Spleen (tissue), 7 donors: ENCODE data around the gene CRAT.

Experiments used
- CTCF ChIP-seq, 11 experiments: fragments of 200-600 bp in 7 of 11; fragments of 450-650 bp in 4 of 11; sonication (generic) in 4 of 11; IDR thresholded peaks in 8 of 11; conservative IDR thresholded peaks in 3 of 11; 1 replicate in 7 of 11; 2 replicates in 4 of 11; pipeline versions ENCODE4 v1.4.0 to v1.8.0; 2016 to 2021; ENCODE audit warnings: antibody characterized with exemption in 11 of 11, inconsistent platforms in 4 of 11, mild to moderate bottlenecking in 1 of 11
- POLR2AphosphoS5 ChIP-seq, 3 donors: sonication (generic); formaldehyde crosslinking; IDR thresholded peaks; one replicate each; pipeline ENCODE4 v1.5.1; 2017; ENCODE audit warnings: antibody characterized with exemption in 3 of 3
- donor health status: DM: no; HTN: no; CAD: no; lungs with moderate emphysema.
- donor health status: DM: no; HTN: no; CAD: no.
- donor health status: DM: no; HTN: no; CAD: no.

DNA sequence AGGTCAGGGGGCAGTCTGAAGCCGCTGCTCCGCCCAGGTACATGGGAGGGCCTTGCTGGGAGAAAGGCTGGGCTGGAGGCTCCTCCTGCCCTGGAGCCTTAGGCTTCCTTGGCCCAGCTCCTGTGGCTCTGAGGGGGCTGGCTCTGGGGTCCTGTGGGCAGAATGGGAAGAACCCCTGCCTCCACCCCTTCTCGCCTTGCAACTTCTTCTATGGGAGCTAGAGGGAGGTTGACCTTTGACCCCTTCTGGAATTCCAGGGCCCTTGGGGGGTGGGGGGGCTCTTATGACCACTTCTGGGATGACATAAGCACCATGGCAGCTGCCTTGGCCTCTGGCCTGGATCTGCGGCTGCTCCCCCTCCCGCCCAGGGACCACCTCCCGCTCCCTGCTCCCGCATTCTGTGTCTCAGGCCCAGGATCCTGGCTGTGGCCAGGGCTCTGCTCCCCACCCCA is 35.3 kb upstream of the CRAT start:
- TF ChIP-seq CTCF (IDR thresholded peaks at IDR 0.05 in 8 of 11, conservative IDR thresholded peaks at IDR 0.05 in 3 of 11) (no peak), POLR2AphosphoS5 (IDR thresholded peaks at IDR 0.05) (peak in 2 of 3 donors; percentile 28 to 54)
